ENCODE results near the gene CLASP1.
A peak's percentile ranks its signal among the peaks of the same experiment; 100 is the strongest.

DNA sequence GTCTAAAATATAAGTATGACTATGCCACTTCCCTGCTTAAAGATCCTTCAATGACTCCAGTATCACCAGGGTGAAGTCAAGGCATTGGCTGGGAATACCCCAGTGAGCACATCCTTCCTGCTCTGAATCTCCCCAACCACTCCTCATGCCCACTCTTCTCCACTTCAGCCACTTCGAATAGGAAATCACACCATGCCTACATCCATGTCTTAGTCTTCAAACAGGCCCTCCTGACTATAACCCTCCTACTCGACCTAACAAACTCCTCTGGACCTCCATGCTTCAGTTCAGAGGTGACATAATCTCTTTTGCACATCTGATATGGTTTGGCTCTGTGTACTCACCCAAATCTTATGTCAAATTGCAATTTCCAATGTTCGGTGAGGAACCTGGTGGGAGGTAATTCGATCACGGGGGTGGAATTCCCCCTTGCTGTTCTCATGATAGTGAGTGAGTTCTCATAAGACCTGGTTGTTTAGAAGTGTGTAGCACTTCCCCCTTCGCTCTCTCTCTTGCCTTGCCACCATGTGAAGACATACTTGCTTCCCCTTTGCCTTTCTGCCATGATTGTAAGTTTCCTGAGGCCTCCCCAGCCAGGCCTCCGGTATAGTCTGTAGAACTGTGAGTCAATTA lies 276.4 kb downstream of the CLASP1 start:
- no peak for TF ChIP-seq POLR2A (IDR thresholded peaks at IDR 0.05; ENCODE audit: low read depth, low read length)
- no peak for TF ChIP-seq POLR2AphosphoS5 (IDR thresholded peaks at IDR 0.05; ENCODE audit: low read depth, low read length)
- TF ChIP-seq TAF1 (IDR thresholded peaks at IDR 0.05; ENCODE audit: low read depth, low read length): no peak
- peak; percentile 61 for TF ChIP-seq SPI1 (IDR thresholded peaks at IDR 0.05; ENCODE audit: low read depth, low read length)

Measured in GM12891 (cell line).